Heart left ventricle (tissue), 16 donors: ENCODE data around the gene NECTIN4. TPM values are rescaled to one million over a fixed set of nuclear protein-coding genes. Genes with fewer than 3 reads are reported as not detected.

Experiments
- ATAC-seq, 4 donors: fragments of 200-7000 bp; cut with Tn5 transposase; one replicate each; pipeline ENCODE4 v1.9.1; 2020 to 2022; ENCODE audit warnings: moderate library complexity in 4 of 4, mild to moderate bottlenecking in 3 of 4, moderate number of reproducible peaks in 1 of 4
- DNase-seq, 5 donors: peaks; one replicate each; pipeline ENCODE4 v3.0.0-alpha.2; 2020
- H3K27ac ChIP-seq, 12 donors: fragments of 200-600 bp; sonication (generic) in 4 of 12; one replicate each; pipeline versions ENCODE4 v1.5.0 to v1.8.0; 2016 to 2022; ENCODE audit warnings: mild to moderate bottlenecking in 2 of 12
- H3K27me3 ChIP-seq, 9 donors: fragments of 200-600 bp; sonication (generic) in 2 of 9; one replicate each; pipeline versions ENCODE4 v1.5.1 to v1.8.0; 2016 to 2022; ENCODE audit warnings: mild to moderate bottlenecking in 3 of 9
- H3K36me3 ChIP-seq, 9 donors: fragments of 200-600 bp; sonication (generic) in 2 of 9; one replicate each; pipeline versions ENCODE4 v1.5.0 to v1.8.0; 2018 to 2022; ENCODE audit warnings: mild to moderate bottlenecking in 2 of 9
- H3K4me1 ChIP-seq, 12 donors: fragments of 200-600 bp; sonication (generic) in 4 of 12; one replicate each; pipeline versions ENCODE4 v1.5.0 to v1.8.0; 2016 to 2022; ENCODE audit warnings: mild to moderate bottlenecking in 3 of 12
- H3K4me3 ChIP-seq, 12 donors: fragments of 200-600 bp; sonication (generic) in 4 of 12; one replicate each; pipeline versions ENCODE4 v1.5.0 to v1.8.0; 2017 to 2022; ENCODE audit warnings: mild to moderate bottlenecking in 9 of 12, moderate library complexity in 4 of 12
- H3K9me3 ChIP-seq, 12 donors: fragments of 200-600 bp; sonication (generic) in 4 of 12; one replicate each; pipeline versions ENCODE4 v1.5.0 to v1.8.0; 2016 to 2022; ENCODE audit warnings: mild to moderate bottlenecking in 1 of 12
- POLR2A ChIP-seq, 2 donors: fragments of 450-650 bp; IDR thresholded peaks; one replicate each; pipeline ENCODE4 v1.6.1; 2017; ENCODE audit warnings: antibody characterized with exemption in 2 of 2, mild to moderate bottlenecking in 2 of 2, moderate library complexity in 2 of 2
- WGBS, 4 donors: extraction: QIAGEN DNeasy Blood & Tissue Kit in 2 of 4; methylation state at CpG; one replicate each; pipeline versions ENCODE4 v1.1.5 to v1.1.7; 2013 to 2018; 5-methylcytosine and 5-hydroxymethylcytosine counted together
- intact Hi-C, 10 donors: fragments of 100-400 bp; cut with DNase I; formaldehyde crosslinking; loops; one replicate each; pipeline versions ENCODE4 v1.11.1 to v1.14.2; 2022
- polyA plus RNA-seq, 2 donors: library from polyadenylated mRNA; stranded (reverse); fragments of 200-250 nt; gene quantifications; one replicate each; pipeline ENCODE4 v1.2.3, GENCODE V29; 2013
- total RNA-seq, 9 donors: library from RNA; depleted of rRNA in 2 of 9; stranded (reverse); fragments of >200 nt in 2 of 9; fragmentation: NEBNext Ultra II Directional in 3 of 9; extraction: Animal tissue kit (Norgen Biotek cat#: 25700) in 3 of 9; gene quantifications; one replicate each; pipeline versions ENCODE4 v1.1.0 to v1.2.4, GENCODE V29; 2016 to 2023
- TF ChIP-seq, protein P1 (sequence below), 12 donors: fragments of 200-600 bp; sonication (generic) in 4 of 12; IDR thresholded peaks; one replicate each; pipeline versions ENCODE4 v1.5.0 to v1.8.0; 2018 to 2022; ENCODE audit warnings: antibody characterized with exemption in 12 of 12, mild to moderate bottlenecking in 5 of 12
- donor health status: ischemic (EF 13 %, LVEDD 7.1; RV severe dilation, severe dysfunction).
- donor health status: healthy with polysubstance abuse.
- donor health status: DM: no; HTN: yes; CAD: no.
- donor health status: DM: no; HTN: no; CAD: no.
- donor health status: ischemic (EF 25% LVEDD 6.9; RV normal size, moderate dysfunction).
- donor health status: ischemic (EF 25% LVEDD 5.7; RV mildly dilated, moderate dysfunction).
- donor health status: healthy.
- donor health status: DM: yes; HTN: yes; CAD: no.
- donor health status: ischemic (EF 35%, LVEDD 5.7; RV mildly dilated, moderate dysfunction).
- donor health status: nonischemic (EF 11% LVEDD 7.7; RV severe dilation, severe dysfunction).
- donor health status: DM: yes; HTN: yes; CAD: no.
- donor health status: PGD.
- donor health status: ischemic (EF 29% LVEDD 5.4; RV normal size, mild dysfunction).
- donor health status: nonischemic (EF 23%, LVEDD 6.1; RV moderate dilation, normal function).

NECTIN4 gene
- total and polyA plus RNA-seq, 11 donors: 0.03 to 0.53 (median 0.07) TPM; not detected in 8

DNA sequence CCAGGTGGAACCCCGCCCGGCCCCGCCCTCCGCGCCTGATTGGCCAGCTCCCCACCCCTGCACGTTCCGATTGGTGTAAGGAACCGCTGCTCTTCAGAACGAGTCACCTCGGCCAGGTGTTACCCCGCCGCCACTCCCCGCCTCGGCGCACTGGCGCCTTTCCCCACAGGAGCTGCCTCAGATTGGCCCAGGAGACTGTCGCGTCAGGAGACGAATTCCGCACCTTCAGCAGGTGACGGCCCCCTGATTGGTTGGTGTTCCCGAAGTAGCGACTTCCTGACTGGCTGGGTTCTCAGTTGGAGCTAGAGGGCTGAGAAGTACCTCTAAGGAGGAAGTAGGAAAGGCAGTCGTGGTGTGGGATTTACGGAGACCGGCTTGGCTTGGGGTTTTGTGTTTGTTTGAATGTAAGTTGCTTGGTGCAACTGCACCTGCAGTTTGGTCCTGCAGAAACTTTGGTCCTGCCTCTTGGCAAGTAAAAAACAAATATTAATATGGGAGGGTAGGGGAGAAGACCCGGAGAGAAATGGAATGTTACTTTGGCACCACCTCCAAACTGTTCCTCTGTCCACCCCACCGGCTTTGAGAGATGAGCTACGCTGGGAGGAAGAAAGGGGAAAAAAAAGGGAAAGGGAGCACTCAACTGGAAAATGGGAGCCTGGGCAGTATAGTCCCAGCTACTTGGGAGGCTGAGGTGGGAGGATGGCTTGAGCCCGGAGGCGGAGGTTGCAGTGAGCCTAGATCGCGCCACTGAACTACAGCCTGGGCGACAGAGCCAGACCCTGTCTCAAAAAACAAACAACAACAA, 68.0 kb downstream of the NECTIN4 start:
- intact Hi-C loops: loop anchor here in 2 of 10 donors (2.0 kb wide), 1 partner anchor 23 kb away; the partner anchor contains the start of gene USF1 (in 2 of the 2)
- peak overlapping the region in 11 of 12 donors; percentile 66 to 95 (median 87) for H3K27ac ChIP-seq
- H3K36me3 ChIP-seq: no peaks in the 10 kb centered on the region
- 14 to 40% (median 18%) methylated on average over 13 to 34 of the region's 34 CpGs for WGBS, 4 donors
- H3K4me3 ChIP-seq: peak overlapping the region; percentile 58 to 79 (median 66)
- peak; percentile 85 to 92 (median 90) for ATAC-seq
- H3K9me3 ChIP-seq: no peaks in the 10 kb centered on the region
- peak in 1 of 2 donors; percentile 9 for TF ChIP-seq POLR2A (IDR thresholded peaks at IDR 0.05)
- TF ChIP-seq, protein P1, sequence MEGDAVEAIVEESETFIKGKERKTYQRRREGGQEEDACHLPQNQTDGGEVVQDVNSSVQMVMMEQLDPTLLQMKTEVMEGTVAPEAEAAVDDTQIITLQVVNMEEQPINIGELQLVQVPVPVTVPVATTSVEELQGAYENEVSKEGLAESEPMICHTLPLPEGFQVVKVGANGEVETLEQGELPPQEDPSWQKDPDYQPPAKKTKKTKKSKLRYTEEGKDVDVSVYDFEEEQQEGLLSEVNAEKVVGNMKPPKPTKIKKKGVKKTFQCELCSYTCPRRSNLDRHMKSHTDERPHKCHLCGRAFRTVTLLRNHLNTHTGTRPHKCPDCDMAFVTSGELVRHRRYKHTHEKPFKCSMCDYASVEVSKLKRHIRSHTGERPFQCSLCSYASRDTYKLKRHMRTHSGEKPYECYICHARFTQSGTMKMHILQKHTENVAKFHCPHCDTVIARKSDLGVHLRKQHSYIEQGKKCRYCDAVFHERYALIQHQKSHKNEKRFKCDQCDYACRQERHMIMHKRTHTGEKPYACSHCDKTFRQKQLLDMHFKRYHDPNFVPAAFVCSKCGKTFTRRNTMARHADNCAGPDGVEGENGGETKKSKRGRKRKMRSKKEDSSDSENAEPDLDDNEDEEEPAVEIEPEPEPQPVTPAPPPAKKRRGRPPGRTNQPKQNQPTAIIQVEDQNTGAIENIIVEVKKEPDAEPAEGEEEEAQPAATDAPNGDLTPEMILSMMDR (IDR thresholded peaks at IDR 0.05): no peak
- peaks cover 0 to 4% (median 0%) of the 10 kb centered on the region in 9 donors for H3K27me3 ChIP-seq
- H3K4me1 ChIP-seq: peaks cover 0 to 49% (median 19%) of the 10 kb centered on the region in 12 donors
- peak; percentile 77 to 84 (median 78) for DNase-seq

Other genes with a start within 250 kb of the NECTIN4 start
- 1 to 10 TPM in 2 of 9 donors, under 1 TPM in 2, not detected in 5; 0.10 to 2.2 (median 1.2) TPM for gene CD244, start 226.7 kb downstream of the NECTIN4 start, total RNA-seq
- gene CD244, start 226.7 kb downstream of the NECTIN4 start, polyA plus RNA-seq: under 1 TPM; 0.08 to 0.22 TPM
- 1,000 to 10,000 TPM in 1 of 9 donors, 10 to 100 TPM in 1, 1 to 10 TPM in 3, under 1 TPM in 2, not detected in 2; 0.35 to 2,168 (median 2.6) TPM for gene ITLN1, start 204.4 kb downstream of the NECTIN4 start, total RNA-seq
- 1 to 10 TPM in 1 of 2 donors, under 1 TPM in 1; 0.62 to 2.1 TPM for gene ITLN1, start 204.4 kb downstream of the NECTIN4 start, polyA plus RNA-seq
- 1 to 10 TPM in 1 of 9 donors, under 1 TPM in 1, not detected in 7; 0.46 to 4.1 TPM for gene ITLN2, start 134.7 kb downstream of the NECTIN4 start, total RNA-seq
- gene ITLN2, start 134.7 kb downstream of the NECTIN4 start, polyA plus RNA-seq: under 1 TPM; 0.15 to 0.23 TPM
- 10 to 100 TPM in 5 of 9 donors, 1 to 10 TPM in 4; 7.5 to 23.4 (median 10.9) TPM for gene F11R, start 68.4 kb downstream of the NECTIN4 start, total RNA-seq
- gene F11R, start 68.4 kb downstream of the NECTIN4 start, polyA plus RNA-seq: 10 to 100 TPM in 1 of 2 donors, 1 to 10 TPM in 1; 7.4 to 13.8 TPM
- gene TSTD1, start 50.6 kb downstream of the NECTIN4 start, total RNA-seq: 10 to 100 TPM in 7 of 9 donors, 1 to 10 TPM in 2; 6.1 to 22.7 (median 14.4) TPM
- gene TSTD1, start 50.6 kb downstream of the NECTIN4 start, polyA plus RNA-seq: 10 to 100 TPM; 14.7 to 16.2 TPM
- gene USF1, start 43.6 kb downstream of the NECTIN4 start, total RNA-seq: 10 to 100 TPM; 20.2 to 51.1 (median 28.2) TPM
- 10 to 100 TPM; 31.9 to 43.0 TPM for gene USF1, start 43.6 kb downstream of the NECTIN4 start, polyA plus RNA-seq
- gene ARHGAP30, start 19.7 kb downstream of the NECTIN4 start, total RNA-seq: 10 to 100 TPM in 2 of 9 donors, 1 to 10 TPM in 7; 1.7 to 32.2 (median 2.1) TPM
- gene ARHGAP30, start 19.7 kb downstream of the NECTIN4 start, polyA plus RNA-seq: 1 to 10 TPM; 1.3 to 3.0 TPM
- 10 to 100 TPM in 3 of 9 donors, 1 to 10 TPM in 6; 2.4 to 13.3 (median 6.1) TPM for gene KLHDC9, start 8.8 kb upstream of the NECTIN4 start, total RNA-seq
- gene KLHDC9, start 8.8 kb upstream of the NECTIN4 start, polyA plus RNA-seq: 1 to 10 TPM in 1 of 2 donors, under 1 TPM in 1; 0.43 to 3.2 TPM
- 10 to 100 TPM; 38.3 to 59.1 (median 49.4) TPM for gene PFDN2, start 28.5 kb upstream of the NECTIN4 start, total RNA-seq
- 100 to 1,000 TPM; 162 to 234 TPM for gene PFDN2, start 28.5 kb upstream of the NECTIN4 start, polyA plus RNA-seq
- gene NIT1, start 28.5 kb upstream of the NECTIN4 start, total RNA-seq: 10 to 100 TPM; 28.1 to 42.7 (median 34.7) TPM
- gene NIT1, start 28.5 kb upstream of the NECTIN4 start, polyA plus RNA-seq: 10 to 100 TPM; 25.8 to 34.3 TPM
- gene DEDD, start 43.1 kb upstream of the NECTIN4 start, total RNA-seq: 10 to 100 TPM; 20.8 to 36.0 (median 26.5) TPM
- 10 to 100 TPM; 13.8 to 38.8 TPM for gene DEDD, start 43.1 kb upstream of the NECTIN4 start, polyA plus RNA-seq
- 10 to 100 TPM; 54.4 to 86.9 (median 73.2) TPM for gene UFC1, start 64.4 kb upstream of the NECTIN4 start, total RNA-seq
- gene UFC1, start 64.4 kb upstream of the NECTIN4 start, polyA plus RNA-seq: 100 to 1,000 TPM in 1 of 2 donors, 10 to 100 TPM in 1; 60.7 to 131 TPM
- 10 to 100 TPM; 12.3 to 20.0 (median 14.6) TPM for gene USP21, start 69.9 kb upstream of the NECTIN4 start, total RNA-seq
- gene USP21, start 69.9 kb upstream of the NECTIN4 start, polyA plus RNA-seq: 10 to 100 TPM; 13.0 TPM
- 10 to 100 TPM in 8 of 9 donors, 1 to 10 TPM in 1; 9.7 to 16.7 (median 13.7) TPM for gene PPOX, start 76.9 kb upstream of the NECTIN4 start, total RNA-seq
- gene PPOX, start 76.9 kb upstream of the NECTIN4 start, polyA plus RNA-seq: 10 to 100 TPM; 10.7 to 24.3 TPM
- gene B4GALT3, start 87.9 kb upstream of the NECTIN4 start, total RNA-seq: 10 to 100 TPM; 18.2 to 34.1 (median 22.4) TPM
- 10 to 100 TPM; 13.4 to 40.8 TPM for gene B4GALT3, start 87.9 kb upstream of the NECTIN4 start, polyA plus RNA-seq
- gene ADAMTS4, start 109.5 kb upstream of the NECTIN4 start, total RNA-seq: 10 to 100 TPM in 3 of 9 donors, 1 to 10 TPM in 6; 1.6 to 65.2 (median 8.4) TPM
- 1 to 10 TPM; 5.7 to 6.1 TPM for gene ADAMTS4, start 109.5 kb upstream of the NECTIN4 start, polyA plus RNA-seq
- gene NDUFS2, start 112.8 kb upstream of the NECTIN4 start, total RNA-seq: 100 to 1,000 TPM; 214 to 460 (median 297) TPM
- gene NDUFS2, start 112.8 kb upstream of the NECTIN4 start, polyA plus RNA-seq: 100 to 1,000 TPM; 157 to 189 TPM
- 100 to 1,000 TPM in 1 of 9 donors, 10 to 100 TPM in 5, 1 to 10 TPM in 3; 2.9 to 157 (median 17.1) TPM for gene FCER1G, start 125.7 kb upstream of the NECTIN4 start, total RNA-seq
- gene FCER1G, start 125.7 kb upstream of the NECTIN4 start, polyA plus RNA-seq: 10 to 100 TPM; 14.6 to 40.0 TPM
- not detected for gene APOA2, start 134.1 kb upstream of the NECTIN4 start, total RNA-seq
- not detected for gene APOA2, start 134.1 kb upstream of the NECTIN4 start, polyA plus RNA-seq
- 10 to 100 TPM; 24.1 to 37.1 (median 31.1) TPM for gene TOMM40L, start 136.5 kb upstream of the NECTIN4 start, total RNA-seq
- 10 to 100 TPM; 28.8 to 29.1 TPM for gene TOMM40L, start 136.5 kb upstream of the NECTIN4 start, polyA plus RNA-seq
- gene NR1I3, start 148.6 kb upstream of the NECTIN4 start, total RNA-seq: not detected
- under 1 TPM in 1 of 2 donors, not detected in 1; 0.23 TPM for gene NR1I3, start 148.6 kb upstream of the NECTIN4 start, polyA plus RNA-seq
- gene PCP4L1, start 169.2 kb upstream of the NECTIN4 start, total RNA-seq: under 1 TPM in 8 of 9 donors, not detected in 1; 0.29 to 0.62 (median 0.49) TPM
- under 1 TPM; 0.19 to 0.42 TPM for gene PCP4L1, start 169.2 kb upstream of the NECTIN4 start, polyA plus RNA-seq
- gene MPZ, start 220.4 kb upstream of the NECTIN4 start, total RNA-seq: 1 to 10 TPM in 8 of 9 donors, under 1 TPM in 1; 0.90 to 5.6 (median 2.7) TPM
- gene MPZ, start 220.4 kb upstream of the NECTIN4 start, polyA plus RNA-seq: 1 to 10 TPM; 1.2 to 2.1 TPM
- 100 to 1,000 TPM; 113 to 408 (median 314) TPM for gene SDHC, start 224.8 kb upstream of the NECTIN4 start, total RNA-seq
- gene SDHC, start 224.8 kb upstream of the NECTIN4 start, polyA plus RNA-seq: 100 to 1,000 TPM in 1 of 2 donors, 10 to 100 TPM in 1; 50.6 to 256 TPM